Measurements from ENCODE around the gene NXF1. TPM values are rescaled to one million over a fixed set of nuclear protein-coding genes. Genes with fewer than 3 reads are reported as not detected.

Gene NXF1
- total and polyA plus RNA-seq, 7 experiments from 2014 or later: 66.9 to 421 (median 175) TPM

GRCh38 chr11:62799486-62799885, 5.8 kb downstream of the NXF1 start:
- peaks cover 13 to 33% (median 30%) of the 10 kb centered on the region in 7 donors for H3K4me1 Mint-ChIP-seq
- peaks cover 11 to 13% of the 10 kb centered on the region in 2 donors for H3K4me1 ChIP-seq (ENCODE audit: control insufficient read depth in 2 of 2, insufficient read depth in 2 of 2, low read length in 2 of 2)
- peak overlapping the region in 4 of 9 donors; percentile 14 to 80 (median 46) for H3K27ac Mint-ChIP-seq
- ChIA-PET POLR2A (interaction anchor here (1.9 to 13.2 kb wide), 3 partner anchors 8 to 56 kb away, joined by 11 to 224 read pairs (median 22); partner anchors contain the start of genes TMEM179B, TMEM223 and WDR74), CTCF (interaction anchor here (1.9 kb wide), 1 partner anchor 9 kb away, joined by 5 read pairs; no protein-coding TSS in a partner anchor)
- intact Hi-C loops (cut with micrococcal nuclease): no loop called here
- no peak overlapping the region for H3K4me3 ChIP-seq (ENCODE audit: low read length)
- no peaks in the 10 kb centered on the region for H3K27me3 Mint-ChIP-seq
- H3K27me3 ChIP-seq (ENCODE audit: control insufficient read depth in 2 of 2, insufficient read depth in 2 of 2, low read length in 2 of 2): no peaks in the 10 kb centered on the region
- DNase-seq: no peak
- peaks cover 47 to 91% (median 58%) of the 10 kb centered on the region in 3 experiments for H3K36me3 ChIP-seq (ENCODE audit: control insufficient read depth in 2 of 3, insufficient read depth in 3 of 3, low read length in 3 of 3)
- no peak overlapping the region for H3K4me3 Mint-ChIP-seq
- no peak for ATAC-seq
- H3K9me3 Mint-ChIP-seq: peaks cover 0 to 4% (median 0%) of the 10 kb centered on the region in 11 donors
- no peak overlapping the region for H3K27ac ChIP-seq (ENCODE audit: low read depth, low read length)
- H3K9me3 ChIP-seq (ENCODE audit: control insufficient read depth in 2 of 3, low read length in 3 of 3): no peaks in the 10 kb centered on the region
- peaks cover 9 to 54% (median 32%) of the 10 kb centered on the region in 5 donors for H3K36me3 Mint-ChIP-seq

- ChIA-PET CTCF (interaction anchor here (1.2 to 3.8 kb wide), 2 partner anchors 10 to 66 kb away, joined by 3 to 14 read pairs; no protein-coding TSS in a partner anchor), POLR2A (interaction anchor here (0.6 to 14.1 kb wide), 14 partner anchors 5 to 1903 kb away, joined by 3 to 224 read pairs (median 6); partner anchors contain the start of genes NXF1, STX5, TEX54 and TMEM179B)
- H3K4me3 Mint-ChIP-seq: no peak overlapping the region
- Histone ChIP-seq H3K4me1 (ENCODE audit: control insufficient read depth in 2 of 2, insufficient read depth in 2 of 2, low read length in 2 of 2) (peaks cover 9 to 10% of the 10 kb centered on the region in 2 donors), H3K36me3 (ENCODE audit: control insufficient read depth in 2 of 3, insufficient read depth in 3 of 3, low read length in 3 of 3) (peaks cover 46 to 80% (median 54%) of the 10 kb centered on the region in 3 experiments), H3K9me3 (ENCODE audit: control insufficient read depth in 2 of 3, low read length in 3 of 3) (no peaks in the 10 kb centered on the region), H3K27me3 (ENCODE audit: control insufficient read depth in 2 of 2, insufficient read depth in 2 of 2, low read length in 2 of 2) (no peaks in the 10 kb centered on the region), H3K4me3 (ENCODE audit: low read length) (no peak overlapping the region), H3K27ac (ENCODE audit: low read depth, low read length) (peak overlapping the region; percentile 1)
- H3K4me1 Mint-ChIP-seq: peaks cover 4 to 26% (median 20%) of the 10 kb centered on the region in 7 donors
- H3K36me3 Mint-ChIP-seq: peaks cover 12 to 47% (median 31%) of the 10 kb centered on the region in 5 donors
- ATAC-seq (no peak), DNase-seq (no peak)
- intact Hi-C loops (cut with micrococcal nuclease): no loop called here
- no peaks in the 10 kb centered on the region for H3K27me3 Mint-ChIP-seq
- H3K9me3 Mint-ChIP-seq: no peaks in the 10 kb centered on the region
- H3K27ac Mint-ChIP-seq: peak overlapping the region in 3 of 9 donors; percentile 5 to 67 (median 59)
These were observed 9.0 kb downstream of the NXF1 start for GRCh38 chr11:62796281-62796680.

- H3K4me1 ChIP-seq (ENCODE audit: control insufficient read depth in 2 of 2, insufficient read depth in 2 of 2, low read length in 2 of 2): peaks cover 19 to 24% of the 10 kb centered on the region in 2 donors
- Mint-ChIP-seq H3K36me3 (peaks cover 8 to 43% (median 22%) of the 10 kb centered on the region in 5 donors), H3K27me3 (no peaks in the 10 kb centered on the region), H3K27ac (peak overlapping the region in 7 of 9 donors; percentile 4 to 81 (median 59)), H3K4me3 (peak overlapping the region in 1 of 10 donors; percentile 6), H3K9me3 (no peaks in the 10 kb centered on the region), H3K4me1 (peaks cover 17 to 40% (median 33%) of the 10 kb centered on the region in 7 donors)
- ChIA-PET CTCF (interaction anchor here (0.8 to 3.8 kb wide), 4 partner anchors 8 to 40 kb away, joined by 3 to 14 read pairs (median 3); no protein-coding TSS in a partner anchor), POLR2A (interaction anchor here (0.6 to 14.1 kb wide), 17 partner anchors 8 to 141 kb away, joined by 3 to 224 read pairs (median 4); partner anchors contain the start of genes INTS5, NXF1, STX5 and TAF6L)
- H3K27ac ChIP-seq (ENCODE audit: low read depth, low read length): no peak overlapping the region
- H3K4me3 ChIP-seq (ENCODE audit: low read length): no peak overlapping the region
- no peak for DNase-seq
- no peaks in the 10 kb centered on the region for H3K27me3 ChIP-seq (ENCODE audit: control insufficient read depth in 2 of 2, insufficient read depth in 2 of 2, low read length in 2 of 2)
- peaks cover 33 to 75% (median 38%) of the 10 kb centered on the region in 3 experiments for H3K36me3 ChIP-seq (ENCODE audit: control insufficient read depth in 2 of 3, insufficient read depth in 3 of 3, low read length in 3 of 3)
- intact Hi-C loops (cut with micrococcal nuclease): no loop called here
- H3K9me3 ChIP-seq (ENCODE audit: control insufficient read depth in 2 of 3, low read length in 3 of 3): no peaks in the 10 kb centered on the region
- ATAC-seq: no peak
These were observed 11.0 kb downstream of the NXF1 start for GRCh38 chr11:62794201-62794775.

GRCh38 chr11:62792202-62792575, 13.1 kb downstream of the NXF1 start:
- ChIA-PET POLR2A (interaction anchor here (0.7 to 14.1 kb wide), 11 partner anchors 10 to 118 kb away, joined by 3 to 224 read pairs (median 14); partner anchors contain the start of genes NXF1, POLR2G, STX5 and TAF6L), CTCF (interaction anchor here (0.6 kb wide), 1 partner anchor 19 kb away, joined by 3 read pairs; no protein-coding TSS in a partner anchor)
- Mint-ChIP-seq H3K27ac (peak overlapping the region; percentile 88 to 99 (median 95)), H3K27me3 (no peaks in the 10 kb centered on the region), H3K4me1 (peaks cover 23 to 59% (median 47%) of the 10 kb centered on the region in 7 donors), H3K9me3 (no peaks in the 10 kb centered on the region), H3K4me3 (peak overlapping the region; percentile 87 to 96 (median 91)), H3K36me3 (peaks cover 4 to 43% (median 17%) of the 10 kb centered on the region in 5 donors)
- H3K4me3 ChIP-seq (ENCODE audit: low read length): peak overlapping the region; percentile 90
- peaks cover 31 to 37% of the 10 kb centered on the region in 2 donors for H3K4me1 ChIP-seq (ENCODE audit: control insufficient read depth in 2 of 2, insufficient read depth in 2 of 2, low read length in 2 of 2)
- intact Hi-C loops (cut with micrococcal nuclease): loop anchor here (1.0 kb wide), 6 partner anchors 13 to 89 kb away; partner anchors contain the start of genes NXF1 (in 2 of the 2), STX5 (in 1 of the 2) and TEX54 (in 1 of the 2)
- peaks cover 22 to 66% (median 32%) of the 10 kb centered on the region in 3 experiments for H3K36me3 ChIP-seq (ENCODE audit: control insufficient read depth in 2 of 3, insufficient read depth in 3 of 3, low read length in 3 of 3)
- DNase-seq: peak in 1 of 9 donors; percentile 30
- peak overlapping the region; percentile 90 for H3K27ac ChIP-seq (ENCODE audit: low read depth, low read length)
- peak; percentile 2 for ATAC-seq
- H3K27me3 ChIP-seq (ENCODE audit: control insufficient read depth in 2 of 2, insufficient read depth in 2 of 2, low read length in 2 of 2): no peaks in the 10 kb centered on the region
- H3K9me3 ChIP-seq (ENCODE audit: control insufficient read depth in 2 of 3, low read length in 3 of 3): no peaks in the 10 kb centered on the region

- DNase-seq: peak; percentile 81 to 94 (median 89)
- Mint-ChIP-seq H3K27ac (peak within 1 kb of the TSS; percentile 88 to 99 (median 95)), H3K4me3 (peak within 1 kb of the TSS; percentile 87 to 96 (median 91)), H3K27me3 (no peaks in the 10 kb centered on the region), H3K36me3 (peaks cover 4 to 42% (median 17%) of the 10 kb centered on the region in 5 donors), H3K9me3 (no peaks in the 10 kb centered on the region), H3K4me1 (peaks cover 23 to 61% (median 47%) of the 10 kb centered on the region in 7 donors)
- Histone ChIP-seq H3K27me3 (ENCODE audit: control insufficient read depth in 2 of 2, insufficient read depth in 2 of 2, low read length in 2 of 2) (no peaks in the 10 kb centered on the region), H3K27ac (ENCODE audit: low read depth, low read length) (peak within 1 kb of the TSS; percentile 90), H3K9me3 (ENCODE audit: control insufficient read depth in 2 of 3, low read length in 3 of 3) (no peaks in the 10 kb centered on the region), H3K36me3 (ENCODE audit: control insufficient read depth in 2 of 3, insufficient read depth in 3 of 3, low read length in 3 of 3) (peaks cover 18 to 66% (median 32%) of the 10 kb centered on the region in 3 experiments), H3K4me1 (ENCODE audit: control insufficient read depth in 2 of 2, insufficient read depth in 2 of 2, low read length in 2 of 2) (peaks cover 31 to 37% of the 10 kb centered on the region in 2 donors), H3K4me3 (ENCODE audit: low read length) (peak within 1 kb of the TSS; percentile 90)
- intact Hi-C loops (cut with micrococcal nuclease): loop anchor here (1.0 kb wide), 8 partner anchors 14 to 90 kb away; partner anchors contain the start of genes NXF1 (in 2 of the 2), STX5 (in 1 of the 2), TEX54 (in 1 of the 2) and WDR74 (in 1 of the 2)
- ATAC-seq: peak; percentile 84
- ChIA-PET CTCF (interaction anchor here (0.6 to 0.7 kb wide), 2 partner anchors 19 to 39 kb away, joined by 3 read pairs; no protein-coding TSS in a partner anchor), POLR2A (interaction anchor here (0.7 to 14.1 kb wide), 11 partner anchors 11 to 82 kb away, joined by 3 to 224 read pairs (median 34); partner anchors contain the start of genes NXF1, STX5, TAF6L and TEX54)
These were observed 13.6 kb downstream of the NXF1 start, which contains the start of gene TMEM223 for GRCh38 chr11:62791501-62792201. TSS of gene TMEM223 (minus strand) at chr11:62792006. CDS start at chr11:62791994, 12 bp downstream.
